ENCODE measurements around the gene CNTN4.

GRCh38 chr3:2908693-2909351 is 810.2 kb downstream of the CNTN4 start:
- TF ChIP-seq POLR2A (IDR thresholded peaks at IDR 0.05), result no peak
- TF ChIP-seq CTCF (IDR thresholded peaks at IDR 0.05), result no peak

All from right lobe of liver (tissue), 4 donors.